Measurements from ENCODE around the gene HES2.
"Not testable (repeated sequence)": the region's sequence is repeated elsewhere in the genome, so short reads cannot be mapped to it uniquely, and the experiment has no call there.

The HES2 gene

DNA sequence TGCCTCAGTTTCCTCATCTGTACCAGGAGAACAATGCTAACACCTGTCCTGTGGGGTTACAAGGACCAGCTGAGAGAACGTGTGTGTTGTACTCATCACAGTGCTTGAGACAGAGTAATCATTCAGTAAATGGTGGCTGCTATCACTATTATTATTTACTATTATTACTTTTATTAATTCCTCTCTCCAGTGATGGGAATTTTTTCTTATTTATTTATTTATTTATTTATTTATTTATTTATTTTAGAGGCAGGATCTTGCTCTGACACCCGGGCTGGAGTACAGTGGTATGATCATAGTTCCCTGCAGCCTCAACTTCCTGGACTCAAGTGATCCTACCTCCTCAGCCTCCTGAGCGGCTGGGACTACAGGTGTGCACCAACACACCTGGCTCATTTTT is 16.6 kb upstream of the HES2 start:
- DNase-seq (ENCODE audit: low read depth), result not testable (repeated sequence)

DNA sequence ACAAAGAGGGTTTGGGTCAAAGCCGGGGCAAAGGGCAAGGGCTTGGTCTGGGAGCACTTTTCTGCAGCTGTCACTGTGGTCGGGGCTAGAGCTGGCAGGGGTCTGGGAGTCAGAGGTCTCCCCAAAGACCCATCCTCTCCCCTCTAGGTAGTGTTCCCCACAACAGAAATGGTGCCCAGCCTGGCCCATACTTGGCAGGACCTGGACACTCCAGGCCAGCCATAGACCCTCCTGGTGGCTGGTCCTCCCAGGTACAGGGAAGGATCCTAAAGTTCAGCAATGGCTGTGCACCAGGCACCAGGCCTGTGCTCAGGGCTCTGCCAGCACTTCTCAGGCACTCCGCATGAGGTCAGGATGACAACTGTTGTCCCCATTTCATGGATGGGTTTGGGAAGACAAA is 15.8 kb upstream of the HES2 start:
- no peak for DNase-seq (ENCODE audit: low read depth)

DNA sequence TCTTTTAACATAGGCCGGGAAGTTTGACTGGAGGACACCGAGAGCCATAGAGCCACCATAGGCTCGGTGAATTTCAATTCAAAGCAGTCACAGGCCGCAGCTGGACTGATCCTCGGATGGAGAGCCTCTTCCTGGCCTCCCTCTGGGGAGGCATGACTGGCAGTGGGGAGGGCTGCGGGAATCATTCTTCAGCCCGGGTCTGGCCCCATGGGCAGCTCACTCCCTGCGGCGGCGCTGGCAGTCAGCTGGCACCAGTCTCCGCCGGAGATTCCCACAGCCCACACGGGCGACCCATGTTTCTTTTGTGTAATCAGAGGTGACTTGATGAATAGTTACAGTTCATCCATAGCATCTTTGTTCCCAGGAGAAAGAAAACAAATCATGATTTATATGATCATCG is 15.4 kb upstream of the HES2 start:
- no peak for DNase-seq (ENCODE audit: low read depth)

DNA sequence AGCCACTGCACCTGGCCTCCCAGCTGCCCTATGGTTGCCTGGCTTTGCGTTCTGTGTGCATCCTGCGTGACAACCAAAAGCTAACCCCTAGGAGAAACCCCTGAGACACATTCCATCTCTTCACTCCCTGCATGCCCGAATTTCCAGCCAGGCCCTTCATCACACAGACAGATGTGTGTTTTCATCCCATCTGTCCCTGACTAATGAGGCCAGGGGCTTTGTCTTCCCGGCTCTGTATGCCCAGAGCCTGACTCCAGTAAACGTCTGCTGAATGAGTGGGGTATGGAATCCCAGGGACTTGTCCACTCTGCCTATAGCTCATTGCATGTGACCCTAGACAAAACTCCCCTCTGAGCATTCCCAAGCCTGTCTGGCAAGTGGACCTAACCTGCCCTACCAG is 14.5 kb upstream of the HES2 start:
- no peak for DNase-seq (ENCODE audit: low read depth)

DNA sequence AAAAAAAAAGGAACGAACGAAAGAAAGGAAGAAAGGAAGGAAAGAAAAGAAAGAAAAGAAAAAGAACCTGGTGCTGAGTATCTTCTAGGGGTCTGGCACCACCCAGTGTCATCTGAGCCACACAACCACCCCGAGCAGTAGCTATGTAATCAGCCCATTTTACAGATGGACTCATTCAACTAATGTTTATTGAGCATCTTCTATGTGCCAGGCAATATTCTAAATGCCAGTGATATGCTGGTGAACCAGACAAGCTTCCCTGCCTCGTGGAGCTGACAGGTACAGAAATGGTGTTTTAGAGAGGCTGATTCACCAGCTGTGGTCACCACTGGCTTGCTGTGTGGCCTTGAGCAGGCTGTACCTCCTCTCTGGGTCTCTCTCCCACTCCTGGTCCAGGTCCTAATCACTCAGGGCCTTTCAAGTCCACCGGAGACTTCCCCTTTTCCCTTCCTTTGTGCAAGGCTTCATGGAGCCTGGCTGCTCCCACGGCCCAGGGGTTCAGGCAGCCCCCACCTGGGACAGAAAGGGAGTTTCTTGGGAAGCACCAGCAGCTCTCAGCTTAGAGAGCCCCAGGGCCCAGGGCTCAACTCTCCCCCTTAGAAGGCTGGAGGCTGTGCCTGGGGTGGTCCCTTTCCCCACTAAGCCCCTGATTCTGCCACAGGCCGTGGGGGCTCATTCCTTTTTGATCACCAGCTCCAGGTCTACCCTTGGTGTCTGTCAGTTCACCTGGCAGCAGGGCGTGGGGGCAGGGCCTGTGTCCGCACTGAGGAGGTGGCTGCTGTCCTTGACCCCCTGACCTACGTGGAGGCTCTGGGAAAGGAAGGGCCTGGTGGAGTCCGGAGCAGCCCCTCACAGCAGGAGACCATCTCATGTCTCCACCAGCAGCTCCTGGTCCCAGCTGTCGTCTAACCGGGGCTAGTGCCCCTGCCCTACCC is 12.2 kb upstream of the HES2 start:
- not testable (repeated sequence) for DNase-seq (ENCODE audit: low read depth)

DNA sequence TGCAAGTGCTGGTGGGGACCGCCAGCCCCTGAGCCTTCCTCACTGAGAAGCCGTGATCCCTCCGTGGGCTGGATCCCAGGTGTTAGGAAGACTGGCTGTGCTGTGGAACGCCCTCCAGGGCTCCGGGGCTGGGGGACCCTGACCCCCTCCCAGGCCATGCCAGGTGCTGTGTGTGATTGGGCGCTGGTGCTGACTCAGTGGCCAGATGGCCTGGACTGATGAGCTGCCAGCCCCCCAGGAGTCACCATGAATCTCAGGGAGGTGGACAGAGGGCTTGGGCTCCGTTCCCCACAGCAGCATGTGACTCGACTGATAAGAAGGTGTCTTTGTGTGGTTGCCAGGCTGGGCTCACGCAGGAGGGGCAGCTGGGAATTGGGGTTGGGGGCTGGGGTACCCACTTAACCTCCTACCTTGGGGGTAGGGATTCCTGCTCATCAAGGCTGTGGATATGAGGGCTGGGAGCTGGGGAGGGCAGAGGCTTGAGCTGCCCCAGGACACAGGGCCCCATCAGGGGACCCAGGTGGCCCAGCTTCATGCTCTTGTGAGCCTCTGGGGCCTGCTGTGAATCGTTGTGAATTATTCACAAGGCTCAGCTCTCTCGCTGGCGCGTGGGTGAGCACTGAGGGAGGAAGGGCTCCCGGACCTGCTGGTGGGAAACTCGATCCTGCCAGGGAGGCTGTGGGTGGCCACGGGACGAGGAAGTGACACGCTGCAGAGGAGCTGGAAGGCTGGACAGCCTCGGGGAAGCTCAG is 10.1 kb upstream of the HES2 start:
- not testable (repeated sequence) for DNase-seq (ENCODE audit: low read depth)

DNA sequence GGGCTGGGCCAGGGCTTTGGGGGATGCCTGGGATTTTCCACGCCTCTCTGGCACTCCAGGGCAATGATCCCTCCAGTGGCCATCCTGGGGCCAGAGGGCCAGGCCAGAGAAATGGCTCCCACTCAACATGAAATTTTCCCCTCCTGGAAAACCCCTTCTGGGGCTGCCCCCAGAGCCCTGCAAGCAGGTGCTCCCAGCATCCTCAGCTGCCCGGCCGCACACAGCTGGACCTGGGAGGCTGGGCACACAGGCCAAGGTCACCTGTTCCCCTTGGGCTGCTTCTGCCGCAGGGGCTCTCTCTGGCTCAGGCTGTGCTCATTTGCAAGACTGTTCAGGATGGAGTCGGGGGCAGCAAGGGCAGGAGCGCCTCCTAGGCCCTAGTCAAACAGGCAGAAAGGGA is 8.7 kb upstream of the HES2 start:
- DNase-seq (ENCODE audit: low read depth), result not testable (repeated sequence)

DNA sequence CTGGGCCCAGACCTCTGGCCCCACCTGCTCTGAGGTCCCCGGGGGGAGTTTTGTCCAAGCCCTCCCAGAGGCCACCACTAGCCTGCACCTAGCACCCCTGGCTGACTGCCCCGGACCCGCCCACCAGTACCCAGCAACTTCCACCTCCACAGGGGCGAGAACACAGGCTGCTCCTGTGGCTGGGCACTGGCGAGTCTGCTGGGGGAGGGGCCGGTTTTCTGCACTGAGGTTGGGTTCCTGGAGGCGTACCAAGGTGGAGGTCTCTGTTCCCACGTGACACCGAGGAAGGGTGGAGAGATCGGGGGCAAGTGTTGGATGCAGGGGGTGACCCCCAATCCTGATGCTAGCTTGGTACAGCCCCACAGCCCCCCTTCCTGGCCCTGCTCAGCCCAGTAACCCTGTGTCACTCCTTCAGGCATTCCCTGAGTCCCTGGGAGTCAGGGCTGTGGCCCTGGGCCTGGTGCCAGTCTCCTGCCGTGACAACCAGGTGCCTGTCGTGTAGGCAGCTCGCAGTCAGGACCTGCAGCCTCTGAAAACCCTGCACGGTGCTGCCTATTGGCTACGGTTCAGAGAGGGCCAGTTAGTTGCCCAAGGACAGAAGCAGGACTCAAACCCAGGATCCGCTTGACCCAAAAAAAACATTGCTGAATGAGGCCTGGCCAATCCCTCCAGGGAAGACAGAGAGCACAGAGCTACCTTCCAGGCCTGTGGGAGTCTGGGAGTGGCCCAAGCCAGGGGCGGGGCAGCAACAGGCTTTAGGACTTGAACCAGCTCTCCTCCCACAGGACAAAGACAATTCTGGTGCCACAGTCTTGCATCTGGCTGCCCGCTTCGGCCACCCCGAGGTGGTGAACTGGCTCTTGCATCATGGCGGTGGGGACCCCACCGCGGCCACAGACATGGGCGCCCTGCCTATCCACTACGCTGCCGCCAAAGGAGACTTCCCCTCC is 8.0 kb upstream of the HES2 start:
- no peak for DNase-seq (ENCODE audit: low read depth)

DNA sequence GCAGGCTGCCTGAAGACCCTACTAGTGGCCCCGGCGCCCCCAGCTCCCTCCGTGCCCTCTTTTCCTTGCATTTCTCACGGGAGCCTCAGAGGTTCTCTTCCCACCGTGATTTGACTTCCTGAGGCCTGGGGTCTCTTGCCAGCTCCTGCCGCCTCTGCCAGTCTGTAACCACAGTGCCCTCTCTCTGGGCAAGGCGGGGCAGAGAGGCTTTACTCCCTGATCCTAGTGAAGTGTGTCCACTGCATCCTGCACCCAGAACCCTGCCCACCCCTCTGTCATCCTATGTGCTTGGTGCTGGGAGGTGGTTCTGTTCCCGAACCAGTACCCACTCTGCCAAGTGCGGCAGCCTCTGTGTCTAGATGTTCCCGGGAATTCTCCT is 7.2 kb upstream of the HES2 start:
- no peak for DNase-seq (ENCODE audit: low read depth)

DNA sequence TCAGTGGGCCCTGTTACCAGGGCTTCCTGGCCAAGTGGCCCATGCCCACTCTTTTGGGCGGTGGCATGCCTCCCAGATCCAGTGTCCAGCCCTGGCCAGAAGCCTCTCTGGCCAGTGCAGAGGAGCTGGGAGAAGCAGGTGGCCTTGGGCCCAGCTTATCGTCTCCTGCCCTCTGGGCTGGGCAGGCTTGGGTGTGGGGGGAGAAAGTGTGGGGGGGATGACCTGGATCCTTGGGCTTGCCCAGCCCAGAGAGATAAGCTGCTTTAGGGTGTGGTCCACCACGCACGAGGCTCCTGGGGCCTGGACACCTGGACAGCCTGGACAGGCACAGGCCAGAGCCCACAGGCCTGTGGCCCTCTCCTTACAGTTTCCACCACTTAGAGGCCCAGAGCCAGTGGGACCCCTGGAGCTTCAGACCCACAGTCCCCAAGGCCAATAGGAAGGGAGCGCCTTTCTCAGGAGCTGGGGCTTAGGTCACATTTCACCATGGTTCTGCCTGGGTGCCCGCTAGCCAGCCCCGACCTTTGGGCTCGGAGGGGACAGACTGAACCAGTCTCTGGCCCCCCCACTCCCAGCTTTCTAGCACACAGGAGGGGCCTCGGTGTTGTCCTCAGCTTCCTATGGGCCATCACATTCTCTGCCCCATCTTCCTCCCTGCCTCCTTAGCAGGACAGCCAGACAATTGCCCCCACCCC is 6.7 kb upstream of the HES2 start:
- no peak for DNase-seq (ENCODE audit: low read depth)

DNA sequence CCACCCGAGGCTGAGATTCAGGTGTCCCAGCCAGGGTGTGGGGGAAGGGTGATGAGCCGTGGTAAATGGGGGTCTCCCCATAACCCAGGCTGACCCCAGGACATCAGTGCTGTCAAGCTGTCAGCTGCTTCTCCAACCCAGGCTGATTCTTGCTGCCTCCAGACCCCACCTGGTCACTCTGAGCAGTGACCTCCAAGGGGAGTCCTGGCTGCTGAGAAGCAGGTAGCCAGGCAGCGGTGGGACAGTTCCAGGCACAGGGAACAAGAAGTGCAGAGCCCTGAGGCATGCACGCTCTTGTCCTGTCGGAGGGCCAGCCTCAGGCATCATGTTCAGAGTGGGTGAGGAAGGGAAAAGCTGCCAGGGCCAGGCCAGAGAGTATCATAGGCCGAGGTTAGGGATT is 5.9 kb upstream of the HES2 start:
- no peak for DNase-seq (ENCODE audit: low read depth)

DNA sequence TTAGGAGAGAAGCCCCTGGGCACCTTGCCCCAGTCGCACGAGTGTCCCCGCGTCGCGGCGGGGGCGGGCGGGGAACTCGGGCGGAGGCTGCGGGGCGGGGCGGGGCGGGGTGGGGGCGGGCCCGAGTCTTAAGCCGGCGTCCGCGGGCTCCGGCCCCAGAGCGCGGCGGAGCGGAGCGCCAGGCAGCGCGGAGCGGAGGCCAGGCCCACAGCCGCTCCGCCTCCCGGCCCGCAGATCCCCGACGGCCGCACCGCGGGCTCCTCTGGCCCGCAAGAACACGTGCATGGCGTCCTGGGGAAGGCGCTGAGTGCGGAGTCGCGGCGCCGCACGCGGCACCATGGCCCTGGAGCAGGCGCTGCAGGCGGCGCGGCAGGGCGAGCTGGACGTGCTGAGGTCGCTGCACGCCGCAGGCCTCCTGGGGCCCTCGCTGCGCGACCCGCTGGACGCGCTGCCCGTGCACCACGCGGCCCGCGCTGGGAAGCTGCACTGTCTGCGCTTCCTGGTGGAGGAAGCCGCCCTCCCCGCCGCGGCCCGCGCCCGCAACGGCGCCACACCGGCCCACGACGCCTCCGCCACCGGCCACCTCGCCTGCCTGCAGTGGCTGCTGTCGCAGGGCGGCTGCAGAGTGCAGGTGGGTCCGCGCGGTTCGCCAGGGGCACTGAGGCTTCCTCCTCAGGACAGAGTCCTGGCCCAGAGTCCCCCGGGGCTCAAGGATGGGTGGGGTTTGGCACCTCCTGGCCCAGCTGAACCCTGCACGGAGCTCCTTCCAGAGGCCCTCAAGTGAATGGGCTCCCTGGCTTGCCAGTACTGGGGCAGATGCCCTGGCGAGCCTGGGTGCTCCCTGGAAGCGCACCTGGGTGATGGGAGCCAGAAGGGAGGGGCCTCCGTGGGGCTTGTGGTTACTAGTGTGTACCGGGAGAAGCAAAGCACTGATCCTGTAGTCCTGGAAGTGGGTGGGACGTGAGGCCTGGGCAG is 5.2 kb upstream of the HES2 start, which contains the start of gene ESPN:
ESPN (plus strand) TSS at position 158 of the 975 bp plus-strand sequence; CDS start at position 338, 180 bp downstream.
- no peak for DNase-seq (ENCODE audit: low read depth)

DNA sequence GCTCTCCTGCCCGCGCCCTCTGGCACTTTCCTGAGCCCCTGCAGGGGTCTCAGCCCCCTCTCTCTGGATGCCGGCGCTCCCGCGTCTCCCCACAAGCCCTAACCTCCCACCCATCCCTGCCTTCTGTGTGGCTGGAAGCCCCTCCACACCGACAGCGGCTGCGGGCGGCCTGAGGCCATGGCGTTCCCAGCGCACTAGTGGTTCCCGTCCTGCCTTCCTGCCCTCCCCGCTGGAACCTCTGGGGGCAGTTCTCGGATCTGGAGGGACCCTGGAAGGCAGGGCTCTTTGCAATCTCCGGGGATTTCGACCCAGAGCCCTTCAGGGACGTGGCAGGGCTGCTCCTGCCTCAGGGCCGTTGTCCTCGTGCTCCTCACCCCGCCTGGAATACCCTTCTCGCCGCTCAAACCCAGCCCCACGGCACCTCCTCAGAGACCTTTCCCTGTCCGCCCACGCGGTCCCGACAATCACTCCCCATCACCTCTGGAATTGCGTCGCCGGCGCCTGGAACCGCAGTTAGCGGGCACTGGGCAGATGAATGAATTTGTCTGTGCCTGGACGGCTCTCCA is 4.4 kb upstream of the HES2 start:
- DNase-seq (ENCODE audit: low read depth), result no peak

DNA sequence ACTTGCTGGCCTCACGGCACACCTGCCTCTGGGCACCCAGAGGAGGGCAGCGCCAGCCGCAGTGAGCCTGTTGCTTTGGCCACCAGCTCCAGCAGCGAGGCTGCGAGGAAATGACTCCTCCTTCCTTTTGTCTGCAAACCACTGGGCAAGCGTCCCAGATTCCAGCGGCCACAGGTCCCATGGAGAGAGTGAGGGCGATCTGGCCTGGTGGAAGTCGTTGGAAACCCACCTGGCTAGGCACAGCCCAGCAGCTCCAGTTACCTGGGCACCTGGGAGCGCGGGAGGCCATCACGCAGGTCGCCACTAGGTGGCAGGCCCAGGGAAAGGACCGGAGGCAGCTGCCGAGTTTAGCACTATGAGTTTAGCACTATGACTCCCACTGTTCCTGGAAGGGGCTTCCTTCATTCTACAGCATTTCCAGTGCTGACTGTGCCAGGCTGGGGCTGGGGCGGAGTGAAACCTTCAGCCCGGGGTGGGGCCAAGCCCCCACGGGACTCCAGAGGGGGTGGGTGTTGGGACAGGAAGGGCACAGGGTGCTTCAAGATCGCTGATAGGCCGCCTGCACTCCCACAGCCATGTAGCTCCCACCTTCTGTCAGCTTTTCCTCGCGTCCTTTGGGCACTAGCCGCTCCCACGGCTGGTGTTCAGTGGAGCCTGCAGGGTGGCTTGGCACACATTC is 3.7 kb upstream of the HES2 start:
- no peak for DNase-seq (ENCODE audit: low read depth)

DNA sequence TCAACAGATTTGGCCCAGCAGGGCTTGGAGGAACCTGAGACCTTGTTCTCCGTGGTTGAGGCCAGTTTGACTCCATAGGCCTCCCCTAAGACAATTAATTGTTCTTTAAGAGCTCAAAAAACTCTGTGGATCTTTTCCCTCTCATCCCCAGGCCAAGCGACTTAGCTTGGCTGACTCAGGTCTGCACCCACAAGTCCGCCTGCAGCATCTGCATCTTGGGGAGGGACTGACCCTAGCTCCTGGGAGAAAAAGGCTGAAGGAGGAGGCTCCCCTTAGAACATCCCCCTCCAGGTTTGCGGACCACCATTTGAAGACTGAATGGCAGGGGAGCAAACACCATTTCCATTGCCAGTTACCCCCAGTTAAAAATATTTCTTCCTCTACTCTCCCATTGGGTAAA is 1.5 kb upstream of the HES2 start:
- no peak for DNase-seq (ENCODE audit: low read depth)

DNA sequence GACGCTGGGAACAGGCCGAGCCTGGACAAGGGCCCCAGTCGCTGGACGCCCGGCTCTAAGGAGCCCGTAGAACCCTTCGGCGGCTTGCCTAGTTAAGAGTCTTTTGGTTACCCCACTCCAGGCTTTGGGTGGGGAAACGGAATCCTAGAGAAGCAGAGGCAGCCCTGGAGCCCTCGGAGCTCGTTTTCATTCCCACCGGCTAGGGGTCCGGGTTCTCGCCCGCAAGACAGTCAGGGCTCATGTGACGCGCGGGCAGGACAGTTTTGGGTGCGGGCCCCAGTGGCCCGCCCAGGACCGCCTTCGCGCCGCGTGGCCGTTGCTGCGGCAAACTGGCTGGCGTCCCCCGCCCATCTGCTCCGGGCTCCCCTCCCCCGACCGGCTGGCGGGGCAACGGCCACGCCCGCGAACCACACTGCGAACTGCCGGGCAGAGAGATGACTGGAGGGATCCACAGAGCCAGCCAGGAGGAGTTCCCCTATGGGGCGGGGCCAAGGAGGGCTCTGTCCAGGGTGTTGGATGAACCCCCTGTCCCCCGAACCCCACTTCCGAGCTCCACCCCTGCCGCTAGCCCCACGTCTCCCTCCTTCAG is 829 bp upstream of the HES2 start:
- DNase-seq (ENCODE audit: low read depth), result no peak

DNA sequence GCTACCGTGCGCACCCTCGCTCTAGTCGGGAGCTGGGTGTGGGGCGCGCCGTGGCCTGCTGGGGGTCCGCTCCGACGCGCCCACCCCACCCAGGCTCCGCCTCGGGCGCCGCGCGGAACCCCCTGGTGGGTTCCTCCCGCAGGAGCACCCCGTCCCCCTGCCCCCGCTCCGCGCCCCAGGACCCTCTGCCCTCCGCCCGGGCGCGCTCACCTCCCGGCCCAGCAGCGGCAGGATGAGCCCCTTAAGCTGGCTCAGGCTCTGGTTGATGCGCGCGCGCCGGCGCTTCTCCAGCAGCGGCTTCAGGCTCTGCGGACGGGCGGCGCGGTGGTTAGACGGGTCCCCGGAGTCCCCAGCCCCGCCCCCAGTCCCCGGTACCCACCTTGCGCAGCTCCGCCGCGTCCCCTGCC is 319 bp downstream of the HES2 start:
- no peak for DNase-seq (ENCODE audit: low read depth)

DNA sequence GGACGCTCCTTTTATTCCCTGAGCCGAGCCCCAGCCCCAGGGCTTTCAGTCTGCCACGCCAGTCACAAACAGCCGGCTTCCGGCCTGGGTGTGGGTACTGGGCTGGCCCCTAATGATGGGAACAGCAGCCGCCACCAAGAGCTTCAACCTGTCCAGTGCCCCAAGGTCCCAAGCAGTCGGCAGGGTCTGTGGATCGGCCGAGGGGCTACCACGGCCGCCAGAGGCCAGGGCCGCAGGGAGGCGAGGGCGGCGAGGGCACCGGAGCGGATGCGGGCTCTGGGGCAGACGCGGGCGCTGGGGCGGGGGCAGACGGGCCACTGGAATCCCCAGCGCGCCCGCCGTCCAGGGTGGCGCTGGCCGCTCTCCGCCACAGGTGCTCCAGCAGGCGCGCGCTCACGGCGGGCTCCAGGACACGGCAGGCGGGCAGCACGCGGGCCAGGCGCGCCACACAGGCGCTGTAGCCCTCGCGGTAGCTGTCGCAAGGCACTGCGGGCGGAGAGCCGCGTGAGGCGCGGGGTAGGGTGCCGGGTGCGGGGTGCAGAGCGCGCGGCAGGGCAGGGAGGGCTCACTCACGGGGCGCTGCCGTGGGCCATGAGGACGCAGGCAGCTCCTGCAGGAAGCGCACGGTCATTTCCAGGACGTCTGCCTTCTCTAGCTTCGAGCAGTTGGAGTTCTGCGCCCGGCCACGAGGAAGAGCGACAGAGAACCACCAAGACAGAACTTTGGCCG is 887 bp downstream of the HES2 start:
- DNase-seq (ENCODE audit: low read depth), result no peak
